Esophagus muscularis mucosa (tissue), 3 donors: ENCODE measurements around the gene MACROD2.

ENCODE experiments used
- POLR2A ChIP-seq: fragments of 450-650 bp; IDR thresholded peaks from one replicate; pipeline ENCODE4 v1.6.1; 2017; ENCODE audit warnings: antibody characterized with exemption, moderate library complexity, mild to moderate bottlenecking, low read depth
- TF ChIP-seq, protein P1 (sequence below), 3 experiments: fragments of 200-600 bp in 2 of 3; fragments of 450-650 bp in 1 of 3; sonication (generic) in 2 of 3; IDR thresholded peaks; one replicate each; pipeline ENCODE4 v1.5.1; 2017 to 2019; ENCODE audit warnings: antibody characterized with exemption in 3 of 3, mild to moderate bottlenecking in 2 of 3, moderate library complexity in 1 of 3

DNA sequence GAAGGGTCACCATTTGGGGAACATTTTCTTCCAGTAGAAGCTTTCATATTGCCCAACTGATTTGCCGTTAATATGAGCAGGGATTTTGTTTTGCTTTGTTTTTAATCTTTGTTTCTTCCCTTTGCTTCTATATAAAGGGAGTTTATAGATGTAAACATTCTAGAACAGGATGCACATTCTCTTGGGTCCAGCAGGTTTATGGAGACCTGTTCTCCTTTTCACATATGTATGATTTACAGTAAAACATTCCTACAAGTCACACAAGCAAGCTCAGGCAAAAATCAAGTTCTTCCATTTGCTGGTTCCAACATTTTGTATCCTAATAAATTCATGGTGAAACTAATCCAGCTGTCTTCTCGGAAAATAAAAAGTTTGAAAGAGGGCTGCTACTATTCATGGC lies 1424.5 kb downstream of the MACROD2 start:
- TF ChIP-seq POLR2A = no peak
- TF ChIP-seq, protein P1, sequence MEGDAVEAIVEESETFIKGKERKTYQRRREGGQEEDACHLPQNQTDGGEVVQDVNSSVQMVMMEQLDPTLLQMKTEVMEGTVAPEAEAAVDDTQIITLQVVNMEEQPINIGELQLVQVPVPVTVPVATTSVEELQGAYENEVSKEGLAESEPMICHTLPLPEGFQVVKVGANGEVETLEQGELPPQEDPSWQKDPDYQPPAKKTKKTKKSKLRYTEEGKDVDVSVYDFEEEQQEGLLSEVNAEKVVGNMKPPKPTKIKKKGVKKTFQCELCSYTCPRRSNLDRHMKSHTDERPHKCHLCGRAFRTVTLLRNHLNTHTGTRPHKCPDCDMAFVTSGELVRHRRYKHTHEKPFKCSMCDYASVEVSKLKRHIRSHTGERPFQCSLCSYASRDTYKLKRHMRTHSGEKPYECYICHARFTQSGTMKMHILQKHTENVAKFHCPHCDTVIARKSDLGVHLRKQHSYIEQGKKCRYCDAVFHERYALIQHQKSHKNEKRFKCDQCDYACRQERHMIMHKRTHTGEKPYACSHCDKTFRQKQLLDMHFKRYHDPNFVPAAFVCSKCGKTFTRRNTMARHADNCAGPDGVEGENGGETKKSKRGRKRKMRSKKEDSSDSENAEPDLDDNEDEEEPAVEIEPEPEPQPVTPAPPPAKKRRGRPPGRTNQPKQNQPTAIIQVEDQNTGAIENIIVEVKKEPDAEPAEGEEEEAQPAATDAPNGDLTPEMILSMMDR (IDR thresholded peaks at IDR 0.05) = no peak
